ENCODE results near the gene ZNF14. TPM values are rescaled to one million over a fixed set of nuclear protein-coding genes. Genes with fewer than 3 reads are reported as not detected.

Gene ZNF14
- total and polyA plus RNA-seq, 9 of the 15 experiments (the other 6 are each of a cell fraction or from before 2014, with no cell fraction given) = 1.9 to 7.0 (median 4.0) TPM

- peaks cover 10 to 36% of the 10 kb centered on the region in 2 experiments; a peak in 4 of 5 replicates for H3K4me1 ChIP-seq (replicated peaks in 1 of 2; ENCODE audit: control insufficient read depth in 2 of 2, insufficient read depth in 2 of 2, low read length in 2 of 2)
- WGBS (ENCODE audit: insufficient coverage, low coverage, missing lambda C conversion rate) = 27% methylated on average over 8 of the region's 8 CpGs
- ChIA-PET CTCF (ENCODE audit: low intra/inter-chr PET ratio) (no interaction called here), POLR2A (interaction anchor here (0.6 to 5.0 kb wide), 6 partner anchors 11 to 1141 kb away, joined by 3 to 40 read pairs (median 4); partner anchors contain the start of genes ELL and ZNF93)
- H3K27ac ChIP-seq (ENCODE audit: extremely low read depth, low read depth, low read length) = peak overlapping the region; percentile 100
- H3K4me3 ChIP-seq = peak overlapping the region; percentile 92
- peak overlapping the region; percentile 95 to 96 for H3K9ac ChIP-seq (ENCODE audit: insufficient read depth in 1 of 2, low read depth in 2 of 2, low read length in 2 of 2)
- peaks cover 9% of the 10 kb centered on the region; the same call in 1 of the 2 replicates for H4K20me1 ChIP-seq (replicated peaks; ENCODE audit: control insufficient read depth, insufficient read depth, low read length)
- no peaks in the 10 kb centered on the region; the same call in 1 of the 2 replicates for H3K9me3 ChIP-seq (replicated peaks; ENCODE audit: control insufficient read depth, insufficient read depth, low read depth, low read length)
- peak in 1 of 4 experiments; percentile 21 for DNase-seq (ENCODE audit: extremely low read depth in 1 of 4, low spot score in 3 of 4)
- H3K4me2 ChIP-seq (ENCODE audit: insufficient read depth, low read length) = peak overlapping the region; percentile 99
- ATAC-seq = no peak
- FAIRE-seq = peak; percentile 81
- H3K36me3 ChIP-seq (ENCODE audit: control insufficient read depth, insufficient read depth, low read length) = peaks cover 41% of the 10 kb centered on the region
- in situ Hi-C loops (cut with MboI) = no loop called here
- no peak overlapping the region for H2AFZ ChIP-seq (ENCODE audit: low read depth, low read length)
- no peaks in the 10 kb centered on the region for H3K27me3 ChIP-seq (ENCODE audit: control insufficient read depth in 2 of 2, insufficient read depth in 2 of 2, low read length in 2 of 2)
- H3K79me2 ChIP-seq (ENCODE audit: control insufficient read depth, insufficient read depth, low read length) = peaks cover 36% of the 10 kb centered on the region
- BruUV-seq (replicated peaks) = TSS peak; percentile 78
- intact Hi-C loops (cut with micrococcal nuclease) = loop anchor here (10.0 kb wide), 1 partner anchor 72 kb away; the partner anchor contains the start of gene ZNF14
- H3K9me1 ChIP-seq (ENCODE audit: control insufficient read depth, insufficient read depth, low read length) = no peaks in the 10 kb centered on the region
- no peak for TF ChIP-seq BDP1 (IDR thresholded peaks at IDR 0.05; ENCODE audit: insufficient read depth, insufficient read length)
- no peak for TF ChIP-seq PCBP2 (IDR thresholded peaks at IDR 0.05; ENCODE audit: low read depth, low read length, poor library complexity, severe bottlenecking)
- TF ChIP-seq PRPF4 (IDR thresholded peaks at IDR 0.05; ENCODE audit: insufficient read depth, low read depth, low read length, poor library complexity, severe bottlenecking) = no peak
- TF ChIP-seq IFI16 (CRISPR knock-in tag; IDR thresholded peaks at IDR 0.05) = no peak
- no peak for TF ChIP-seq ZBTB12 (CRISPR knock-in tag; IDR thresholded peaks at IDR 0.05)
- TF ChIP-seq ZFP30 (CRISPR knock-in tag; IDR thresholded peaks at IDR 0.05; ENCODE audit: borderline replicate concordance) = no peak
- TF ChIP-seq, protein P1, sequence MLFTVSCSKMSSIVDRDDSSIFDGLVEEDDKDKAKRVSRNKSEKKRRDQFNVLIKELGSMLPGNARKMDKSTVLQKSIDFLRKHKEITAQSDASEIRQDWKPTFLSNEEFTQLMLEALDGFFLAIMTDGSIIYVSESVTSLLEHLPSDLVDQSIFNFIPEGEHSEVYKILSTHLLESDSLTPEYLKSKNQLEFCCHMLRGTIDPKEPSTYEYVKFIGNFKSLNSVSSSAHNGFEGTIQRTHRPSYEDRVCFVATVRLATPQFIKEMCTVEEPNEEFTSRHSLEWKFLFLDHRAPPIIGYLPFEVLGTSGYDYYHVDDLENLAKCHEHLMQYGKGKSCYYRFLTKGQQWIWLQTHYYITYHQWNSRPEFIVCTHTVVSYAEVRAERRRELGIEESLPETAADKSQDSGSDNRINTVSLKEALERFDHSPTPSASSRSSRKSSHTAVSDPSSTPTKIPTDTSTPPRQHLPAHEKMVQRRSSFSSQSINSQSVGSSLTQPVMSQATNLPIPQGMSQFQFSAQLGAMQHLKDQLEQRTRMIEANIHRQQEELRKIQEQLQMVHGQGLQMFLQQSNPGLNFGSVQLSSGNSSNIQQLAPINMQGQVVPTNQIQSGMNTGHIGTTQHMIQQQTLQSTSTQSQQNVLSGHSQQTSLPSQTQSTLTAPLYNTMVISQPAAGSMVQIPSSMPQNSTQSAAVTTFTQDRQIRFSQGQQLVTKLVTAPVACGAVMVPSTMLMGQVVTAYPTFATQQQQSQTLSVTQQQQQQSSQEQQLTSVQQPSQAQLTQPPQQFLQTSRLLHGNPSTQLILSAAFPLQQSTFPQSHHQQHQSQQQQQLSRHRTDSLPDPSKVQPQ (CRISPR knock-in tag; IDR thresholded peaks at IDR 0.05; ENCODE audit: borderline replicate concordance) = no peak
- TF ChIP-seq, protein P2, sequence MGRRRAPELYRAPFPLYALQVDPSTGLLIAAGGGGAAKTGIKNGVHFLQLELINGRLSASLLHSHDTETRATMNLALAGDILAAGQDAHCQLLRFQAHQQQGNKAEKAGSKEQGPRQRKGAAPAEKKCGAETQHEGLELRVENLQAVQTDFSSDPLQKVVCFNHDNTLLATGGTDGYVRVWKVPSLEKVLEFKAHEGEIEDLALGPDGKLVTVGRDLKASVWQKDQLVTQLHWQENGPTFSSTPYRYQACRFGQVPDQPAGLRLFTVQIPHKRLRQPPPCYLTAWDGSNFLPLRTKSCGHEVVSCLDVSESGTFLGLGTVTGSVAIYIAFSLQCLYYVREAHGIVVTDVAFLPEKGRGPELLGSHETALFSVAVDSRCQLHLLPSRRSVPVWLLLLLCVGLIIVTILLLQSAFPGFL (CRISPR knock-in tag; IDR thresholded peaks at IDR 0.05) = no peak
- no peak for TF ChIP-seq ELK3 (CRISPR knock-in tag; IDR thresholded peaks at IDR 0.05)
- TF ChIP-seq TRIM28 (IDR thresholded peaks at IDR 0.05) = no peak
- no peak for TF ChIP-seq UBTF (IDR thresholded peaks at IDR 0.05; ENCODE audit: borderline replicate concordance in 1 of 2, low read depth in 2 of 2, low read length in 2 of 2)
- no peak for TF ChIP-seq SETDB1 (IDR thresholded peaks at IDR 0.05; ENCODE audit: low read length)
- TF ChIP-seq HDGF (IDR thresholded peaks at IDR 0.05) = no peak
Observed at GRCh38 chr19:19662344-19662743, 70.6 kb downstream of the ZNF14 start.

All from K562 (cell line).